Activated CD4-positive, alpha-beta T cell treated with anti-CD3 and anti-CD28 coated beads, Interleukin-10, Interleukin-2, amounts not matched to agents 100 ng/mL and 50 ng/mL, durations not matched to agents 16 hours and 8 hours (primary cell): Measurements from ENCODE around the gene TEKT2.

ENCODE experiments used
- DNase-seq: peaks from one replicate; pipeline ENCODE4 v3.0.0-alpha.2; 2020

Gene TEKT2

GRCh38 chr1:36109041-36109679 is 25.3 kb downstream of the TEKT2 start:
- peak; percentile 52 for DNase-seq

GRCh38 chr1:36111151-36111550 is 27.3 kb downstream of the TEKT2 start:
- no peak for DNase-seq

GRCh38 chr1:36112823-36113222 is 28.9 kb downstream of the TEKT2 start:
- DNase-seq: no peak

GRCh38 chr1:36114371-36114770 is 30.5 kb downstream of the TEKT2 start:
- no peak for DNase-seq

GRCh38 chr1:36115200-36115669 is 31.3 kb downstream of the TEKT2 start:
- no peak for DNase-seq

- DNase-seq: no peak
Observed at GRCh38 chr1:36115931-36116330, 32.0 kb downstream of the TEKT2 start.

GRCh38 chr1:36116901-36117300 is 33.0 kb downstream of the TEKT2 start:
- no peak for DNase-seq

- DNase-seq: no peak
Observed at GRCh38 chr1:36118447-36119204, 34.7 kb downstream of the TEKT2 start.

- no peak for DNase-seq
Observed at GRCh38 chr1:36119456-36119855, 35.6 kb downstream of the TEKT2 start.

- no peak for DNase-seq
Observed at GRCh38 chr1:36122062-36123030, 38.5 kb downstream of the TEKT2 start.

GRCh38 chr1:36123356-36123755 is 39.5 kb downstream of the TEKT2 start:
- DNase-seq: no peak

GRCh38 chr1:36124404-36125128 is 40.7 kb downstream of the TEKT2 start:
- no peak for DNase-seq

GRCh38 chr1:36125129-36125991 is 41.5 kb downstream of the TEKT2 start, which contains the start of gene COL8A2:
TSS of gene COL8A2 (minus strand) at chr1:36125222. CDS start at chr1:36100242, 24,980 bp downstream.
- DNase-seq: no peak

GRCh38 chr1:36126005-36126716 is 42.3 kb downstream of the TEKT2 start:
- DNase-seq: no peak

GRCh38 chr1:36126797-36127500 is 43.1 kb downstream of the TEKT2 start:
- no peak for DNase-seq

- DNase-seq: no peak
Observed at GRCh38 chr1:36128126-36128904, 44.4 kb downstream of the TEKT2 start.

GRCh38 chr1:36128905-36129206 is 45.0 kb downstream of the TEKT2 start:
- DNase-seq: no peak

GRCh38 chr1:36132029-36132428 is 48.1 kb downstream of the TEKT2 start:
- DNase-seq: no peak

- no peak for DNase-seq
Observed at GRCh38 chr1:36133484-36133883, 49.6 kb downstream of the TEKT2 start.
